OCI-LY7 (cell line): ENCODE results near the gene DMD. TPM values are rescaled to one million over a fixed set of nuclear protein-coding genes. Genes with fewer than 3 reads are reported as not detected.

ENCODE experiments used
- BruUV-seq: library from RNA; stranded (reverse); fragments of 400-500 nt; replicated peaks from 2 replicates; lab custom pipeline; 2021; lab: Mats Ljungman, UMichigan
- CTCF ChIA-PET: fragments of 300-600 bp; sonication (Branson Sonifier 250); formaldehyde crosslinking; loops from one replicate; lab custom pipeline; 2022; ENCODE audit warnings: antibody characterized with exemption; ENCODE audit not compliant: unreplicated experiment; lab: Charles Lee
- POLR2A ChIA-PET: fragments of 300-600 bp; sonication (Branson Sonifier 250); formaldehyde crosslinking; loops from one replicate; lab custom pipeline; 2022; ENCODE audit warnings: antibody characterized with exemption; lab: Charles Lee
- DNase-seq: peaks from one replicate; pipeline ENCODE4 v3.0.0-alpha.2; 2015; ENCODE audit warnings: low spot score
- H2AFZ ChIP-seq: fragments of 200-600 bp; sonication (generic), shearing (Covaris generic); 2 replicates; pipeline ENCODE4 v1.6.1; 2014; ENCODE audit warnings: mild to moderate bottlenecking, antibody characterized with exemption, low read length, moderate library complexity
- H3K27ac ChIP-seq: fragments of 200-600 bp; sonication (generic); 2 replicates; pipeline ENCODE4 v1.5.1; 2014; ENCODE audit warnings: mixed run types, low read depth, mild to moderate bottlenecking, moderate library complexity, low read length, inconsistent platforms; ENCODE audit not compliant: poor library complexity, severe bottlenecking
- H3K36me3 ChIP-seq: fragments of 200-600 bp; sonication (generic); 2 replicates; pipeline ENCODE4 v1.6.1; 2014; ENCODE audit warnings: mild to moderate bottlenecking, antibody characterized with exemption, low read length, moderate library complexity, mixed read lengths; ENCODE audit not compliant: insufficient read depth
- H3K4me1 ChIP-seq: fragments of 200-600 bp; sonication (generic); 2 replicates; pipeline ENCODE4 v1.5.1; 2014; ENCODE audit warnings: mild to moderate bottlenecking, low read length; ENCODE audit not compliant: insufficient read depth, poor library complexity, severe bottlenecking
- H3K4me2 ChIP-seq: fragments of 200-600 bp; sonication (generic); 2 replicates; pipeline ENCODE4 v1.6.1; 2014; ENCODE audit warnings: mild to moderate bottlenecking, low read length
- H3K4me3 ChIP-seq: fragments of 200-600 bp; sonication (generic); 2 replicates; pipeline ENCODE4 v1.5.1; 2014; ENCODE audit warnings: mild to moderate bottlenecking, low read depth, low read length; ENCODE audit not compliant: poor library complexity, severe bottlenecking
- H3K79me2 ChIP-seq: fragments of 200-600 bp; sonication (generic); 2 replicates; pipeline ENCODE4 v1.6.1; 2016; ENCODE audit warnings: low read depth, mild to moderate bottlenecking, low read length, moderate library complexity, mixed read lengths; ENCODE audit not compliant: insufficient read depth
- H3K9me2 ChIP-seq: fragments of 200-600 bp; sonication (generic); 2 replicates; pipeline ENCODE4 v1.6.1; 2016; ENCODE audit warnings: mild to moderate bottlenecking, low read length, mixed read lengths; ENCODE audit not compliant: insufficient read depth
- H3K9me3 ChIP-seq: fragments of 200-600 bp; sonication (generic); 2 replicates; pipeline ENCODE4 v1.6.1; 2014; ENCODE audit warnings: mild to moderate bottlenecking, mixed run types, low read length, mixed read lengths
- H4K20me1 ChIP-seq: fragments of 200-600 bp; sonication (generic); 2 replicates; pipeline ENCODE4 v1.6.1; 2014; ENCODE audit warnings: mild to moderate bottlenecking, antibody characterized with exemption, low read length, moderate library complexity, mixed read lengths; ENCODE audit not compliant: insufficient read depth
- EZH2phosphoT487 ChIP-seq: fragments of 200-600 bp; sonication (generic); IDR thresholded peaks from 2 replicates; pipeline ENCODE4 v1.6.1; 2018; ENCODE audit warnings: low read depth, borderline replicate concordance, mild to moderate bottlenecking, mixed run types, antibody characterized with exemption, low read length, moderate library complexity, mixed read lengths
- intact Hi-C: fragments of 100-400 bp; cut with micrococcal nuclease; formaldehyde crosslinking; loops from one replicate; pipeline ENCODE4 v1.10.0; 2022; ENCODE audit not compliant: unreplicated experiment
- total RNA-seq, 2 experiments: library from RNA; depleted of rRNA in 1 of 2; stranded (reverse); fragments of >200 nt in 1 of 2; shearing (Covaris generic) in 1 of 2; gene quantifications; 2 replicates each; pipeline ENCODE4 v1.2.3, GENCODE V29; 2014 to 2022
- TF ChIP-seq, protein P1 (sequence below): fragments of 200-600 bp; sonication (generic); conservative IDR thresholded peaks from 2 replicates; pipeline ENCODE4 v1.5.1; 2014; ENCODE audit warnings: mild to moderate bottlenecking, antibody characterized with exemption, low read length, moderate library complexity, mixed read lengths

DMD gene
- total RNA-seq, 2 experiments from 2014 or later, result 20.5 to 61.4 TPM

DNA sequence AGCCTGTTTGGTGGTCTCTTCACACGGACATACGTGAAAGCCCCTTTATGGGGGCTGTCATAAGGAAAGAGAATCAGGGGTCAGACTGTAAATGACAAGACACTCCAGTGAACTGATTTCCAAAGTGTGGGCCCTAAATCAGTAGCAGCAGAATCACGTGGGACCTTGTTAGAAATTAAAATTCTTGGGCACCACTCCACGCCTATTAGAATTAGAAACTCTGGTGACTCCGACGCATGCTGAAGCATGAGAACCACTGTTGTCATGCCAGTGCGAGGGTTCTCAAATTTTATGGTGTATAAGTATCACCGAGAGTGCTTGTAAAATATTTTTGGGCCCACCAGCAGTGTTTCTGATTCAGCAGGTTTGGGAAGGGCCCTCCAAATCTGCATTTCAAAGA, 672.8 kb downstream of the DMD start:
- ChIA-PET POLR2A (no interaction called here), CTCF (no interaction called here)
- no peaks in the 10 kb centered on the region for H3K79me2 ChIP-seq
- DNase-seq, result no peak
- H3K9me3 ChIP-seq, result no peaks in the 10 kb centered on the region
- H4K20me1 ChIP-seq, result no peaks in the 10 kb centered on the region
- intact Hi-C loops, result no loop called here
- no peak overlapping the region for H3K4me2 ChIP-seq
- H3K36me3 ChIP-seq, result no peaks in the 10 kb centered on the region
- no peak overlapping the region for H3K4me3 ChIP-seq
- H3K27ac ChIP-seq, result no peak overlapping the region
- no peak overlapping the region for H2AFZ ChIP-seq
- H3K4me1 ChIP-seq, result no peaks in the 10 kb centered on the region
- TF ChIP-seq EZH2phosphoT487, result no peak
- TF ChIP-seq, protein P1, sequence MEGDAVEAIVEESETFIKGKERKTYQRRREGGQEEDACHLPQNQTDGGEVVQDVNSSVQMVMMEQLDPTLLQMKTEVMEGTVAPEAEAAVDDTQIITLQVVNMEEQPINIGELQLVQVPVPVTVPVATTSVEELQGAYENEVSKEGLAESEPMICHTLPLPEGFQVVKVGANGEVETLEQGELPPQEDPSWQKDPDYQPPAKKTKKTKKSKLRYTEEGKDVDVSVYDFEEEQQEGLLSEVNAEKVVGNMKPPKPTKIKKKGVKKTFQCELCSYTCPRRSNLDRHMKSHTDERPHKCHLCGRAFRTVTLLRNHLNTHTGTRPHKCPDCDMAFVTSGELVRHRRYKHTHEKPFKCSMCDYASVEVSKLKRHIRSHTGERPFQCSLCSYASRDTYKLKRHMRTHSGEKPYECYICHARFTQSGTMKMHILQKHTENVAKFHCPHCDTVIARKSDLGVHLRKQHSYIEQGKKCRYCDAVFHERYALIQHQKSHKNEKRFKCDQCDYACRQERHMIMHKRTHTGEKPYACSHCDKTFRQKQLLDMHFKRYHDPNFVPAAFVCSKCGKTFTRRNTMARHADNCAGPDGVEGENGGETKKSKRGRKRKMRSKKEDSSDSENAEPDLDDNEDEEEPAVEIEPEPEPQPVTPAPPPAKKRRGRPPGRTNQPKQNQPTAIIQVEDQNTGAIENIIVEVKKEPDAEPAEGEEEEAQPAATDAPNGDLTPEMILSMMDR, result no peak
- H3K9me2 ChIP-seq, result no peaks in the 10 kb centered on the region
- BruUV-seq, result no TSS peak

DNA sequence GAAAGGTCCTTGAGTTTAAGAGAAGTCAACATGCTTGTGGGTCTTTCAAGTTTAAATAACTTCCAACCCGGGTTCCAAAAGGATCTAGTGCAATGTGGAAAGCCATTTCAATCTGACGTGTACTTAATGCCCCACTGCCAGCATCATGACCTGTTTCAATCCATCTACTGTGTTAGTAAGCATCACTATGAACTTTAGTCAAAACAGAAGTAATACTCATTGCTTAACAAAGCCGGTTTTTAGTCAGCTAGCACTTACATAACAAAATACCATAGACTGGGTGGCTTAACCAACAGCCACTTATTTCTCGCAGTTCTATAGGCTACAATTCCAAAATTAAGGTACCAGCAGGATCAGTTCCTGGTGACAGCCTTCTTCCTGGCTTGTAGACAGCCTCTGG, 677.5 kb downstream of the DMD start:
- Histone ChIP-seq H3K9me2 (no peaks in the 10 kb centered on the region), H3K79me2 (no peaks in the 10 kb centered on the region), H3K4me2 (no peak overlapping the region), H3K36me3 (no peaks in the 10 kb centered on the region), H3K4me1 (no peaks in the 10 kb centered on the region), H3K9me3 (no peaks in the 10 kb centered on the region), H3K27ac (no peak overlapping the region), H2AFZ (no peak overlapping the region; the same call in 1 of the 2 replicates), H4K20me1 (no peaks in the 10 kb centered on the region), H3K4me3 (no peak overlapping the region)
- CTCF ChIA-PET, result no interaction called here
- TF ChIP-seq, protein P1, result no peak
- no peak for TF ChIP-seq EZH2phosphoT487
- intact Hi-C loops, result loop anchor here (5.0 kb wide), 2 partner anchors 803 to 1768 kb away; no protein-coding TSS in a partner anchor
- DNase-seq, result no peak
- POLR2A ChIA-PET, result no interaction called here
- BruUV-seq, result no TSS peak

GRCh38 chrX:32532262-32532661, 679.1 kb downstream of the DMD start:
- ChIA-PET CTCF (no interaction called here), POLR2A (no interaction called here)
- H3K4me3 ChIP-seq, result no peak overlapping the region
- no peaks in the 10 kb centered on the region for H3K9me2 ChIP-seq
- no peaks in the 10 kb centered on the region for H3K36me3 ChIP-seq
- H3K27ac ChIP-seq, result no peak overlapping the region
- no peaks in the 10 kb centered on the region for H3K4me1 ChIP-seq
- no peaks in the 10 kb centered on the region for H4K20me1 ChIP-seq
- TF ChIP-seq, protein P1, result no peak
- TF ChIP-seq EZH2phosphoT487, result no peak
- DNase-seq, result no peak
- no peak overlapping the region for H2AFZ ChIP-seq
- intact Hi-C loops, result loop anchor here (5.0 kb wide), 2 partner anchors 805 to 1770 kb away; no protein-coding TSS in a partner anchor
- no peak overlapping the region for H3K4me2 ChIP-seq
- BruUV-seq, result no TSS peak
- no peaks in the 10 kb centered on the region for H3K79me2 ChIP-seq
- H3K9me3 ChIP-seq, result no peaks in the 10 kb centered on the region
